HepG2 (cell line): ENCODE measurements around the gene TP53BP2. TPM values are rescaled to one million over a fixed set of nuclear protein-coding genes. Genes with fewer than 3 reads are reported as not detected.

Experiments
- ARID4A ChIP-seq: sonication (generic); formaldehyde crosslinking; IDR thresholded peaks from 2 replicates; pipeline ENCODE4 v1.5.0; 2020; ENCODE audit warnings: mild to moderate bottlenecking, missing genetic modification reagents, borderline replicate concordance
- BORCS8-MEF2B ChIP-seq: sonication (generic); formaldehyde crosslinking; IDR thresholded peaks from 2 replicates; pipeline ENCODE4 v1.8.0; 2022; ENCODE audit warnings: mild to moderate bottlenecking, missing genetic modification reagents
- CEBPG ChIP-seq: IDR thresholded peaks from 2 replicates; pipeline ENCODE4 v1.6.1; 2016
- DNMT1 ChIP-seq: sonication (generic); formaldehyde crosslinking; IDR thresholded peaks from 2 replicates; pipeline ENCODE4 v1.5.1; 2020; ENCODE audit warnings: mild to moderate bottlenecking, missing genetic modification reagents
- ISX ChIP-seq: sonication (generic); formaldehyde crosslinking; conservative IDR thresholded peaks from 2 replicates; pipeline ENCODE4 v1.5.0; 2020; ENCODE audit warnings: missing genetic modification reagents
- KAT2B ChIP-seq: fragments of 150-350 bp; IDR thresholded peaks from 2 replicates; pipeline ENCODE4 v1.6.1; 2014; ENCODE audit warnings: low read depth, low read length, borderline replicate concordance
- KDM6A ChIP-seq: IDR thresholded peaks from 2 replicates; pipeline ENCODE4 v1.6.1; 2016; ENCODE audit warnings: low read depth
- NAIF1 ChIP-seq: sonication (generic); formaldehyde crosslinking; IDR thresholded peaks from 2 replicates; pipeline ENCODE4 v1.5.0; 2020; ENCODE audit warnings: mild to moderate bottlenecking, missing genetic modification reagents, borderline replicate concordance
- POGK ChIP-seq: sonication (generic); formaldehyde crosslinking; conservative IDR thresholded peaks from 2 replicates; pipeline ENCODE4 v1.8.0; 2022; ENCODE audit warnings: mild to moderate bottlenecking, moderate library complexity, missing genetic modification reagents
- RARA ChIP-seq: IDR thresholded peaks from 2 replicates; pipeline ENCODE4 v1.6.1; 2016; ENCODE audit warnings: missing genetic modification reagents, missing compliant biosample characterization
- SKIL ChIP-seq: sonication (generic); formaldehyde crosslinking; IDR thresholded peaks from 2 replicates; pipeline ENCODE4 v1.8.0; 2022; ENCODE audit warnings: missing genetic modification reagents, mild to moderate bottlenecking, moderate library complexity, borderline replicate concordance
- ZBED4 ChIP-seq: sonication (generic); formaldehyde crosslinking; IDR thresholded peaks from 2 replicates; pipeline ENCODE4 v1.4.0; 2020; ENCODE audit warnings: missing genetic modification reagents, borderline replicate concordance
- ZGPAT ChIP-seq: IDR thresholded peaks from 2 replicates; pipeline ENCODE4 v1.6.1; 2016; ENCODE audit warnings: mild to moderate bottlenecking
- ZNF549 ChIP-seq: sonication (generic); formaldehyde crosslinking; IDR thresholded peaks from 2 replicates; pipeline ENCODE4 v1.5.0; 2020; ENCODE audit warnings: missing genetic modification reagents
- polyA plus RNA-seq, 8 experiments: library from polyadenylated mRNA; depleted of rRNA in 3 of 8; stranded (reverse) in 7 of 8; unstranded in 1 of 8; fragments of >200 nt; fragmentation: Illumina TruSeq in 4 of 8; extraction: Trizol in 4 of 8; gene quantifications; 2 replicates each; pipeline versions ENCODE4 v1.2.1 to v1.2.3, GENCODE V29; 2011 to 2016; ENCODE audit warnings: low read depth in 4 of 8, missing spikeins in 1 of 8, mixed read lengths in 1 of 8; ENCODE audit not compliant: insufficient read depth in 1 of 8
- total RNA-seq, 5 experiments: library from RNA; depleted of rRNA; stranded (reverse); fragments of >200 nt; fragmentation: Illumina TruSeq; extraction: Trizol; gene quantifications; 2 replicates each; pipeline ENCODE4 v1.2.3, GENCODE V29; 2016; ENCODE audit warnings: low read depth in 1 of 5

TP53BP2 gene
- total and polyA plus RNA-seq, 2 of the 13 experiments (the other 11 are each of a cell fraction or from before 2014, with no cell fraction given) = 10.0 to 14.0 TPM

- TF ChIP-seq ARID4A (CRISPR knock-in tag) (peak; percentile 56; the same call in 1 of the 2 replicates), RARA (CRISPR knock-in tag) (peak; percentile 34; the same call in 1 of the 2 replicates), ISX (CRISPR knock-in tag) (no peak), ZGPAT (CRISPR knock-in tag) (peak; percentile 85), SKIL (CRISPR knock-in tag) (no peak), POGK (CRISPR knock-in tag) (peak; percentile 59; the same call in 1 of the 2 replicates), NAIF1 (CRISPR knock-in tag) (peak; percentile 63; the same call in 1 of the 2 replicates), KDM6A (no peak), ZBED4 (CRISPR knock-in tag) (peak; percentile 17; the same call in 1 of the 2 replicates), BORCS8-MEF2B (peak; percentile 53), KAT2B (no peak), CEBPG (CRISPR knock-in tag) (no peak), ZNF549 (CRISPR knock-in tag) (no peak), DNMT1 (no peak)
Measured at GRCh38 chr1:223845810-223846682, at the start of gene TP53BP2 (continued).
